Measurements from ENCODE around the gene STAU1.

- TF ChIP-seq, protein P1, sequence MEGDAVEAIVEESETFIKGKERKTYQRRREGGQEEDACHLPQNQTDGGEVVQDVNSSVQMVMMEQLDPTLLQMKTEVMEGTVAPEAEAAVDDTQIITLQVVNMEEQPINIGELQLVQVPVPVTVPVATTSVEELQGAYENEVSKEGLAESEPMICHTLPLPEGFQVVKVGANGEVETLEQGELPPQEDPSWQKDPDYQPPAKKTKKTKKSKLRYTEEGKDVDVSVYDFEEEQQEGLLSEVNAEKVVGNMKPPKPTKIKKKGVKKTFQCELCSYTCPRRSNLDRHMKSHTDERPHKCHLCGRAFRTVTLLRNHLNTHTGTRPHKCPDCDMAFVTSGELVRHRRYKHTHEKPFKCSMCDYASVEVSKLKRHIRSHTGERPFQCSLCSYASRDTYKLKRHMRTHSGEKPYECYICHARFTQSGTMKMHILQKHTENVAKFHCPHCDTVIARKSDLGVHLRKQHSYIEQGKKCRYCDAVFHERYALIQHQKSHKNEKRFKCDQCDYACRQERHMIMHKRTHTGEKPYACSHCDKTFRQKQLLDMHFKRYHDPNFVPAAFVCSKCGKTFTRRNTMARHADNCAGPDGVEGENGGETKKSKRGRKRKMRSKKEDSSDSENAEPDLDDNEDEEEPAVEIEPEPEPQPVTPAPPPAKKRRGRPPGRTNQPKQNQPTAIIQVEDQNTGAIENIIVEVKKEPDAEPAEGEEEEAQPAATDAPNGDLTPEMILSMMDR (IDR thresholded peaks at IDR 0.05), result no peak
- TF ChIP-seq POLR2A (IDR thresholded peaks at IDR 0.05), result no peak
- no peak for TF ChIP-seq POLR2AphosphoS5 (IDR thresholded peaks at IDR 0.05)
Observed at GRCh38 chr20:49161428-49162152, 26.5 kb downstream of the STAU1 start.

Data from sigmoid colon (tissue), 4 donors.